GM11168 (cell line): ENCODE data around the gene GRAMD4.

Experiments
- in situ Hi-C: fragments of 300-500 bp; cut with MboI; formaldehyde crosslinking; loops from one replicate; pipeline ENCODE4 v1.12.0; 2022; ENCODE audit warnings: low sequenced_read_pairs; ENCODE audit not compliant: unreplicated experiment

The GRAMD4 gene

GRCh38 chr22:46582281-46582933 is 37.8 kb upstream of the GRAMD4 start:
- in situ Hi-C loops = no loop called here

- in situ Hi-C loops = no loop called here
Observed at GRCh38 chr22:46583571-46583970, 36.6 kb upstream of the GRAMD4 start.

GRCh38 chr22:46584081-46584921 is 35.9 kb upstream of the GRAMD4 start:
- in situ Hi-C loops = no loop called here

GRCh38 chr22:46585340-46586122 is 34.7 kb upstream of the GRAMD4 start:
- in situ Hi-C loops = no loop called here

GRCh38 chr22:46586123-46586519 is 34.1 kb upstream of the GRAMD4 start:
- in situ Hi-C loops = no loop called here

GRCh38 chr22:46586531-46587011 is 33.6 kb upstream of the GRAMD4 start:
- in situ Hi-C loops = no loop called here

- in situ Hi-C loops = no loop called here
Observed at GRCh38 chr22:46587061-46587460, 33.1 kb upstream of the GRAMD4 start.

GRCh38 chr22:46587492-46588278 is 32.5 kb upstream of the GRAMD4 start:
- in situ Hi-C loops = no loop called here

GRCh38 chr22:46588279-46589140 is 31.7 kb upstream of the GRAMD4 start:
- in situ Hi-C loops = no loop called here

GRCh38 chr22:46589141-46589748 is 30.9 kb upstream of the GRAMD4 start:
- in situ Hi-C loops = no loop called here

- in situ Hi-C loops = no loop called here
Observed at GRCh38 chr22:46589871-46590271, 30.3 kb upstream of the GRAMD4 start.

GRCh38 chr22:46590334-46590733 is 29.9 kb upstream of the GRAMD4 start:
- in situ Hi-C loops = no loop called here

- in situ Hi-C loops = no loop called here
Observed at GRCh38 chr22:46591930-46592329, 28.3 kb upstream of the GRAMD4 start.

- in situ Hi-C loops = no loop called here
Observed at GRCh38 chr22:46592390-46592872, 27.8 kb upstream of the GRAMD4 start.

GRCh38 chr22:46593211-46593681 is 26.9 kb upstream of the GRAMD4 start:
- in situ Hi-C loops = no loop called here

GRCh38 chr22:46593996-46594946 is 25.9 kb upstream of the GRAMD4 start:
- in situ Hi-C loops = no loop called here

GRCh38 chr22:46594947-46595298 is 25.3 kb upstream of the GRAMD4 start:
- in situ Hi-C loops = no loop called here
